Neural cell (in vitro differentiated cells): ENCODE data around the gene SPDYE2.
"Not testable (repeated sequence)": the region's sequence is repeated elsewhere in the genome, so short reads cannot be mapped to it uniquely, and the experiment has no call there.

Experiments
- EP300 ChIP-seq: fragments of 450-650 bp; conservative IDR thresholded peaks from 2 replicates; pipeline ENCODE4 v1.6.1; 2014; ENCODE audit warnings: antibody characterized with exemption, mild to moderate bottlenecking, moderate library complexity; ENCODE audit not compliant: poor library complexity, severe bottlenecking
- EZH2 ChIP-seq: fragments of 200-600, 300-800 bp; shearing (Covaris generic), sonication (generic); IDR thresholded peaks from 2 replicates; pipeline ENCODE4 v1.6.1; 2014; ENCODE audit warnings: antibody characterized with exemption, low read length, borderline replicate concordance, mild to moderate bottlenecking; ENCODE audit not compliant: insufficient read depth, poor library complexity, severe bottlenecking
- MXI1 ChIP-seq: fragments of 450-650 bp; conservative IDR thresholded peaks from 2 replicates; pipeline ENCODE4 v1.6.1; 2014; ENCODE audit warnings: antibody characterized with exemption, mild to moderate bottlenecking; ENCODE audit not compliant: poor library complexity, severe bottlenecking
- POLR2AphosphoS5 ChIP-seq: IDR thresholded peaks from 2 replicates; pipeline ENCODE4 v1.6.1; 2012
- RAD21 ChIP-seq: fragments of 450-650 bp; conservative IDR thresholded peaks from 2 replicates; pipeline ENCODE4 v1.6.1; 2014; ENCODE audit warnings: antibody characterized with exemption, mild to moderate bottlenecking, moderate library complexity
- SMC3 ChIP-seq: fragments of 450-650 bp; conservative IDR thresholded peaks from 2 replicates; pipeline ENCODE4 v1.6.1; 2014; ENCODE audit warnings: antibody characterized with exemption, mild to moderate bottlenecking, moderate library complexity; ENCODE audit not compliant: poor library complexity
- TAF1 ChIP-seq: IDR thresholded peaks from 2 replicates; pipeline ENCODE4 v1.6.1; 2012; ENCODE audit warnings: low read depth
- TF ChIP-seq, protein P1 (sequence below): fragments of 450-650 bp; IDR thresholded peaks from 2 replicates; pipeline ENCODE4 v1.5.1; 2014; ENCODE audit warnings: antibody characterized with exemption, mild to moderate bottlenecking, moderate library complexity; ENCODE audit not compliant: poor library complexity, severe bottlenecking
- TF ChIP-seq, protein P2 (sequence below): IDR thresholded peaks from 2 replicates; pipeline ENCODE4 v1.6.1; 2012; ENCODE audit warnings: borderline replicate concordance

DNA sequence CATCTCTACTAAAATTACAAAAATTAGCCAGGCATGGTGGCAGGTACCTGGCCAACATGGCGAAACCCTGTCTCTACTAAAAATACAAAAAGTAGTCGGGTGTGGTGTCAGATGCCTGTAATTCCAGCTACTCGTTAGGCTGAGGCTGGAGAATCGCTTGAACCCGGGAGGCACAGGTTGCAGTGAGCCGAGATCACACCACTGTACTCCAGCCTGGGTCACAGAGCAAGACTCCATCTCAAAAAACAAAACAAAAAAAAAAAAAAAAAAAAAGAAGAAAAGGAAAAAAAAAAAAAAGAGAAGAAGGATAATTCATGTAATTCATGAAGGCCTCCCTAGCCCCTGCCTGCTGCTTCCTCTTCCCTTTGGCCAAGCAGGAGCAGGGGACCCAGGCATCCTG lies 10.4 kb upstream of the SPDYE2 start:
- TF ChIP-seq, protein P1, sequence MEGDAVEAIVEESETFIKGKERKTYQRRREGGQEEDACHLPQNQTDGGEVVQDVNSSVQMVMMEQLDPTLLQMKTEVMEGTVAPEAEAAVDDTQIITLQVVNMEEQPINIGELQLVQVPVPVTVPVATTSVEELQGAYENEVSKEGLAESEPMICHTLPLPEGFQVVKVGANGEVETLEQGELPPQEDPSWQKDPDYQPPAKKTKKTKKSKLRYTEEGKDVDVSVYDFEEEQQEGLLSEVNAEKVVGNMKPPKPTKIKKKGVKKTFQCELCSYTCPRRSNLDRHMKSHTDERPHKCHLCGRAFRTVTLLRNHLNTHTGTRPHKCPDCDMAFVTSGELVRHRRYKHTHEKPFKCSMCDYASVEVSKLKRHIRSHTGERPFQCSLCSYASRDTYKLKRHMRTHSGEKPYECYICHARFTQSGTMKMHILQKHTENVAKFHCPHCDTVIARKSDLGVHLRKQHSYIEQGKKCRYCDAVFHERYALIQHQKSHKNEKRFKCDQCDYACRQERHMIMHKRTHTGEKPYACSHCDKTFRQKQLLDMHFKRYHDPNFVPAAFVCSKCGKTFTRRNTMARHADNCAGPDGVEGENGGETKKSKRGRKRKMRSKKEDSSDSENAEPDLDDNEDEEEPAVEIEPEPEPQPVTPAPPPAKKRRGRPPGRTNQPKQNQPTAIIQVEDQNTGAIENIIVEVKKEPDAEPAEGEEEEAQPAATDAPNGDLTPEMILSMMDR, result not testable (repeated sequence)
- not testable (repeated sequence) for TF ChIP-seq EP300, EZH2, SMC3, POLR2AphosphoS5, TAF1, RAD21, MXI1
- TF ChIP-seq, protein P2, sequence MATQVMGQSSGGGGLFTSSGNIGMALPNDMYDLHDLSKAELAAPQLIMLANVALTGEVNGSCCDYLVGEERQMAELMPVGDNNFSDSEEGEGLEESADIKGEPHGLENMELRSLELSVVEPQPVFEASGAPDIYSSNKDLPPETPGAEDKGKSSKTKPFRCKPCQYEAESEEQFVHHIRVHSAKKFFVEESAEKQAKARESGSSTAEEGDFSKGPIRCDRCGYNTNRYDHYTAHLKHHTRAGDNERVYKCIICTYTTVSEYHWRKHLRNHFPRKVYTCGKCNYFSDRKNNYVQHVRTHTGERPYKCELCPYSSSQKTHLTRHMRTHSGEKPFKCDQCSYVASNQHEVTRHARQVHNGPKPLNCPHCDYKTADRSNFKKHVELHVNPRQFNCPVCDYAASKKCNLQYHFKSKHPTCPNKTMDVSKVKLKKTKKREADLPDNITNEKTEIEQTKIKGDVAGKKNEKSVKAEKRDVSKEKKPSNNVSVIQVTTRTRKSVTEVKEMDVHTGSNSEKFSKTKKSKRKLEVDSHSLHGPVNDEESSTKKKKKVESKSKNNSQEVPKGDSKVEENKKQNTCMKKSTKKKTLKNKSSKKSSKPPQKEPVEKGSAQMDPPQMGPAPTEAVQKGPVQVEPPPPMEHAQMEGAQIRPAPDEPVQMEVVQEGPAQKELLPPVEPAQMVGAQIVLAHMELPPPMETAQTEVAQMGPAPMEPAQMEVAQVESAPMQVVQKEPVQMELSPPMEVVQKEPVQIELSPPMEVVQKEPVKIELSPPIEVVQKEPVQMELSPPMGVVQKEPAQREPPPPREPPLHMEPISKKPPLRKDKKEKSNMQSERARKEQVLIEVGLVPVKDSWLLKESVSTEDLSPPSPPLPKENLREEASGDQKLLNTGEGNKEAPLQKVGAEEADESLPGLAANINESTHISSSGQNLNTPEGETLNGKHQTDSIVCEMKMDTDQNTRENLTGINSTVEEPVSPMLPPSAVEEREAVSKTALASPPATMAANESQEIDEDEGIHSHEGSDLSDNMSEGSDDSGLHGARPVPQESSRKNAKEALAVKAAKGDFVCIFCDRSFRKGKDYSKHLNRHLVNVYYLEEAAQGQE, result not testable (repeated sequence)
